Kidney epithelial cell (primary cell): ENCODE results near the gene OPCML. TPM values are rescaled to one million over a fixed set of nuclear protein-coding genes. Genes with fewer than 3 reads are reported as not detected.

Experiments
- DNase-seq: peaks from one replicate; pipeline ENCODE4 v3.0.0-alpha.2; 2010; ENCODE audit warnings: low read depth
- H3K27me3 ChIP-seq: 2 replicates; pipeline ENCODE4 v1.6.0; 2011; ENCODE audit warnings: low read length; ENCODE audit not compliant: control insufficient read depth, insufficient read depth
- H3K36me3 ChIP-seq: 2 replicates; pipeline ENCODE4 v1.5.1; 2011; ENCODE audit warnings: low read length; ENCODE audit not compliant: control insufficient read depth, insufficient read depth
- H3K4me3 ChIP-seq: 2 replicates; pipeline ENCODE4 v1.5.1; 2011; ENCODE audit warnings: low read depth, mild to moderate bottlenecking, control low read depth, low read length
- CTCF ChIP-seq: IDR thresholded peaks from 2 replicates; pipeline ENCODE4 v1.5.1; 2011; ENCODE audit warnings: mild to moderate bottlenecking, moderate library complexity, low read length, control low read depth, inconsistent platforms; ENCODE audit not compliant: insufficient read depth, poor library complexity, severe bottlenecking
- total RNA-seq: library from RNA; depleted of rRNA; stranded (reverse); fragments of >200 nt; gene quantifications from 2 replicates; pipeline ENCODE4 v1.2.3, GENCODE V29; 2015

The OPCML gene
- total RNA-seq, 1 donor from 2014 or later, result under 0.01 TPM

- TF ChIP-seq CTCF, result no peak
- DNase-seq, result no peak
Observed at GRCh38 chr11:133390803-133391202, 141.5 kb downstream of the OPCML start.

GRCh38 chr11:133388975-133389568 is 143.2 kb downstream of the OPCML start:
- no peak for DNase-seq
- no peak for TF ChIP-seq CTCF
- H3K4me3 ChIP-seq, result no peak overlapping the region
- no peaks in the 10 kb centered on the region for H3K27me3 ChIP-seq
- H3K36me3 ChIP-seq, result no peaks in the 10 kb centered on the region

More at GRCh38 chr11:133390803-133391202, 141.5 kb downstream of the OPCML start:
- Histone ChIP-seq H3K27me3 (no peaks in the 10 kb centered on the region), H3K4me3 (no peak overlapping the region), H3K36me3 (no peaks in the 10 kb centered on the region)

- no peak overlapping the region for H3K4me3 ChIP-seq
- TF ChIP-seq CTCF, result no peak
- H3K27me3 ChIP-seq, result no peaks in the 10 kb centered on the region
- DNase-seq, result no peak
- no peaks in the 10 kb centered on the region for H3K36me3 ChIP-seq
Observed at GRCh38 chr11:133388260-133388659, 144.0 kb downstream of the OPCML start.

- Histone ChIP-seq H3K36me3 (no peaks in the 10 kb centered on the region), H3K4me3 (no peak overlapping the region), H3K27me3 (no peaks in the 10 kb centered on the region)
- DNase-seq, result no peak
- no peak for TF ChIP-seq CTCF
Observed at GRCh38 chr11:133386852-133387251, 145.4 kb downstream of the OPCML start.

- Histone ChIP-seq H3K4me3 (no peak overlapping the region), H3K36me3 (no peaks in the 10 kb centered on the region), H3K27me3 (no peaks in the 10 kb centered on the region)
- DNase-seq, result no peak
- no peak for TF ChIP-seq CTCF
Observed at GRCh38 chr11:133386262-133386661, 146.0 kb downstream of the OPCML start.

- Histone ChIP-seq H3K36me3 (no peaks in the 10 kb centered on the region), H3K4me3 (no peak overlapping the region), H3K27me3 (no peaks in the 10 kb centered on the region)
- TF ChIP-seq CTCF, result no peak
- DNase-seq, result no peak
Observed at GRCh38 chr11:133385781-133386180, 146.5 kb downstream of the OPCML start.
